Smooth muscle cell (in vitro differentiated cells): Measurements from ENCODE around the gene EHBP1L1. TPM values are rescaled to one million over a fixed set of nuclear protein-coding genes. Genes with fewer than 3 reads are reported as not detected.

Experiments
- DNase-seq: peaks from one replicate; lab custom pipeline; 2025; ENCODE audit not compliant: unreplicated experiment; lab: John Stamatoyannopoulos, UW
- H2AFZ ChIP-seq: fragments of 200-600 bp; sonication (generic); 2 replicates; pipeline ENCODE4 v1.6.0; 2016; ENCODE audit warnings: antibody characterized with exemption, low read depth, mild to moderate bottlenecking
- H3F3A ChIP-seq: fragments of 200-600 bp; sonication (generic); 2 replicates; pipeline ENCODE4 v1.6.0; 2017; ENCODE audit warnings: antibody characterized with exemption, low read depth
- H3K27ac ChIP-seq: fragments of 200-600 bp; sonication (generic); 2 replicates; pipeline ENCODE4 v1.5.1; 2016; ENCODE audit warnings: low read depth, mild to moderate bottlenecking
- H3K27me3 ChIP-seq: fragments of 200-600 bp; sonication (generic); 2 replicates; pipeline ENCODE4 v1.6.1; 2016; ENCODE audit warnings: low read depth, mild to moderate bottlenecking
- H3K36me3 ChIP-seq: fragments of 200-600 bp; sonication (generic); 2 replicates; pipeline ENCODE4 v1.5.1; 2016; ENCODE audit warnings: low read depth
- H3K4me1 ChIP-seq: fragments of 200-600 bp; sonication (generic); 2 replicates; pipeline ENCODE4 v1.5.1; 2016; ENCODE audit warnings: low read depth
- H3K4me2 ChIP-seq: fragments of 200-600 bp; sonication (generic); 2 replicates; pipeline ENCODE4 v1.6.0; 2016; ENCODE audit warnings: mild to moderate bottlenecking
- H3K4me3 ChIP-seq: fragments of 200-600 bp; sonication (generic); 2 replicates; pipeline ENCODE4 v1.5.1; 2016; ENCODE audit warnings: mild to moderate bottlenecking
- H3K79me2 ChIP-seq: fragments of 200-600 bp; sonication (generic); 2 replicates; pipeline ENCODE4 v1.6.0; 2016; ENCODE audit warnings: low read depth, mild to moderate bottlenecking
- H3K9ac ChIP-seq: fragments of 200-600 bp; sonication (generic); 2 replicates; pipeline ENCODE4 v1.6.0; 2016; ENCODE audit warnings: low read depth
- H3K9me3 ChIP-seq: fragments of 200-600 bp; sonication (generic); replicated peaks from 2 replicates; pipeline ENCODE4 v1.5.1; 2016; ENCODE audit warnings: low read depth
- H4K20me1 ChIP-seq: fragments of 200-600 bp; sonication (generic); 2 replicates; pipeline ENCODE4 v1.6.0; 2016; ENCODE audit warnings: low read depth
- WGBS: methylation state at CpG from one replicate; pipeline ENCODE4 v1.1.7; 2016; ENCODE audit warnings: low lambda C conversion rate; 5-methylcytosine and 5-hydroxymethylcytosine counted together
- polyA plus RNA-seq: library from polyadenylated mRNA; unstranded; fragments of >200 nt; fragmentation: Nextera tagmentation; extraction: Ambion mirVana; gene quantifications from 2 replicates; pipeline ENCODE4 v1.2.1, GENCODE V29; 2016
- total RNA-seq: library from RNA; depleted of rRNA; stranded (reverse); fragments of >200 nt; gene quantifications from 2 replicates; pipeline ENCODE4 v1.2.3, GENCODE V29; 2014
- TF ChIP-seq, protein P1 (sequence below): fragments of 200-600 bp; sonication (generic); IDR thresholded peaks from 2 replicates; pipeline ENCODE4 v1.5.1; 2017; ENCODE audit warnings: borderline replicate concordance, mild to moderate bottlenecking, antibody characterized with exemption; ENCODE audit not compliant: insufficient read depth, poor library complexity, severe bottlenecking

Gene EHBP1L1
- total and polyA plus RNA-seq, 2 experiments from 2014 or later: 5.1 to 29.5 TPM

DNA sequence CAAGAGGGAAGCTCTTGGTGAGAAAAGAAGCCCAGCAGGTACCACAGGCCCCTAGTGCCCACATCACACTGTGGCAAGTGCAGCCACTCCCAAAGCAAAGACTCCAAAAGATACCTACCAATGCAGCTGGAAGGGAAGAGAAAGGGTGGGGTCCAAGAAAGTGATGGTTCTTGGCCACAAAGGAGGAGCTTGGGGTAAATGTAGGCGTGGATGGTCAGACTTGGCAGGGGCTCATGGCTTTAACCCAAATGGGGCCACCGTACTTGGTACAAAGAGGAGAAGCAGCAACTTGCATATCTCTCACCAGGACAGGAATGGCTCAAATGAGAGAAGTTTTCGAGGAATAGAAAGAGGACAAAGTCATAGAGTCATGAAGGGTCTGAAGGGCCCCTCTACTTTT lies 33.4 kb downstream of the EHBP1L1 start:
- Histone ChIP-seq H3K9ac (no peak overlapping the region), H3K36me3 (peaks cover 3% of the 10 kb centered on the region), H3F3A (peaks cover 5% of the 10 kb centered on the region), H3K9me3 (no peaks in the 10 kb centered on the region), H3K79me2 (peaks cover 31% of the 10 kb centered on the region), H3K4me1 (peaks cover 29% of the 10 kb centered on the region), H3K27ac (no peak overlapping the region), H4K20me1 (peaks cover 67% of the 10 kb centered on the region), H3K27me3 (no peaks in the 10 kb centered on the region), H2AFZ (no peak overlapping the region), H3K4me2 (no peak overlapping the region), H3K4me3 (no peak overlapping the region)
- WGBS: 97% methylated on average over 3 of the region's 3 CpGs
- TF ChIP-seq, protein P1, sequence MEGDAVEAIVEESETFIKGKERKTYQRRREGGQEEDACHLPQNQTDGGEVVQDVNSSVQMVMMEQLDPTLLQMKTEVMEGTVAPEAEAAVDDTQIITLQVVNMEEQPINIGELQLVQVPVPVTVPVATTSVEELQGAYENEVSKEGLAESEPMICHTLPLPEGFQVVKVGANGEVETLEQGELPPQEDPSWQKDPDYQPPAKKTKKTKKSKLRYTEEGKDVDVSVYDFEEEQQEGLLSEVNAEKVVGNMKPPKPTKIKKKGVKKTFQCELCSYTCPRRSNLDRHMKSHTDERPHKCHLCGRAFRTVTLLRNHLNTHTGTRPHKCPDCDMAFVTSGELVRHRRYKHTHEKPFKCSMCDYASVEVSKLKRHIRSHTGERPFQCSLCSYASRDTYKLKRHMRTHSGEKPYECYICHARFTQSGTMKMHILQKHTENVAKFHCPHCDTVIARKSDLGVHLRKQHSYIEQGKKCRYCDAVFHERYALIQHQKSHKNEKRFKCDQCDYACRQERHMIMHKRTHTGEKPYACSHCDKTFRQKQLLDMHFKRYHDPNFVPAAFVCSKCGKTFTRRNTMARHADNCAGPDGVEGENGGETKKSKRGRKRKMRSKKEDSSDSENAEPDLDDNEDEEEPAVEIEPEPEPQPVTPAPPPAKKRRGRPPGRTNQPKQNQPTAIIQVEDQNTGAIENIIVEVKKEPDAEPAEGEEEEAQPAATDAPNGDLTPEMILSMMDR: no peak
- no peak for DNase-seq

DNA sequence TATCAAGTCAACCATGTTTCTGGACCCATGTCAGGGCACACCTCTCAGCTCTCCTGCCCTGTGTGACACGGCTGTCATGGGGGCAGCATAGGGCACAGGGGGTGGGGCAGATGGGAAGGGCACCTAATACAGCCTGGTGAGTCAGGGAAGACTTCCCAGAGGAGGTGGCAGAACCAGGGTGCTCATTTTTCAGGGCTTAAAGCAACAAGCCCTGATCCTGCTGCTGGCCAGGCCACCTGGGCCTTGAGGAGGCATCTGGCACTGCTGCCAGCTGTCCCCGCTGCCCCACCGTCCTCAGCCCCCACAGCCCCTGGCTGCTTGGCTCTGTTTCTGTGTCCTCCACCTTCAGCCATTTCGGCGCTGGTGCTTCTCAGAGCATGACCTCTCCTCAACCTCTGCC lies 33.8 kb downstream of the EHBP1L1 start:
- Histone ChIP-seq H3K79me2 (peaks cover 31% of the 10 kb centered on the region), H3K27me3 (no peaks in the 10 kb centered on the region), H3K4me3 (no peak overlapping the region), H4K20me1 (peaks cover 67% of the 10 kb centered on the region), H3K4me1 (peaks cover 29% of the 10 kb centered on the region), H3K27ac (no peak overlapping the region), H2AFZ (no peak overlapping the region), H3K9me3 (no peaks in the 10 kb centered on the region), H3K9ac (no peak overlapping the region), H3K4me2 (no peak overlapping the region), H3K36me3 (peaks cover 3% of the 10 kb centered on the region), H3F3A (peaks cover 5% of the 10 kb centered on the region)
- DNase-seq: no peak
- WGBS: 92% methylated on average over 5 of the region's 5 CpGs
- TF ChIP-seq, protein P1: no peak

DNA sequence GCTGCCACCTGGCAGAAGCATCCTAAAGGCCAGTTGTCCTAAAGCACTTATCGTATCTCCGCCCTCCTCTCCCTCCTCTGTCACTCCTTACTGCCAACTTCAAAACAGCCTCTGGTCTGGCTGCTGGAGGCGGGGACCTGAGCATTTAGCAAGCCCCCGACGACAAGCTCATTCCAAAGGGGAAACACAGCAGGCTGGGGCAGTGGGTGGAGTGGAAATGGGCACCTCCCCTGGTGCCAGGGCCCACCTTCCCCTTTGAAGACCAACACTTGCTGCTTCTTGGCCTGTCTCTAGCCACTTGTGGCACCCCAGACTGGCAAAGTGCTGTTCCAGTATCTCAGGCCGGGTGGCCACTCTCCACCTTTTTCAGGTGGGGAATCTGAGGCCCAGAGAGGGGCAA lies 34.6 kb downstream of the EHBP1L1 start:
- Histone ChIP-seq H3K79me2 (peaks cover 31% of the 10 kb centered on the region), H3K4me1 (peaks cover 29% of the 10 kb centered on the region), H3K9me3 (no peaks in the 10 kb centered on the region), H4K20me1 (peaks cover 67% of the 10 kb centered on the region), H2AFZ (no peak overlapping the region), H3K27ac (no peak overlapping the region), H3F3A (peaks cover 5% of the 10 kb centered on the region), H3K9ac (no peak overlapping the region), H3K4me2 (no peak overlapping the region), H3K36me3 (peaks cover 3% of the 10 kb centered on the region), H3K4me3 (no peak overlapping the region), H3K27me3 (no peaks in the 10 kb centered on the region)
- no peak for DNase-seq
- TF ChIP-seq, protein P1: no peak
- 84% methylated on average over 6 of the region's 6 CpGs for WGBS

DNA sequence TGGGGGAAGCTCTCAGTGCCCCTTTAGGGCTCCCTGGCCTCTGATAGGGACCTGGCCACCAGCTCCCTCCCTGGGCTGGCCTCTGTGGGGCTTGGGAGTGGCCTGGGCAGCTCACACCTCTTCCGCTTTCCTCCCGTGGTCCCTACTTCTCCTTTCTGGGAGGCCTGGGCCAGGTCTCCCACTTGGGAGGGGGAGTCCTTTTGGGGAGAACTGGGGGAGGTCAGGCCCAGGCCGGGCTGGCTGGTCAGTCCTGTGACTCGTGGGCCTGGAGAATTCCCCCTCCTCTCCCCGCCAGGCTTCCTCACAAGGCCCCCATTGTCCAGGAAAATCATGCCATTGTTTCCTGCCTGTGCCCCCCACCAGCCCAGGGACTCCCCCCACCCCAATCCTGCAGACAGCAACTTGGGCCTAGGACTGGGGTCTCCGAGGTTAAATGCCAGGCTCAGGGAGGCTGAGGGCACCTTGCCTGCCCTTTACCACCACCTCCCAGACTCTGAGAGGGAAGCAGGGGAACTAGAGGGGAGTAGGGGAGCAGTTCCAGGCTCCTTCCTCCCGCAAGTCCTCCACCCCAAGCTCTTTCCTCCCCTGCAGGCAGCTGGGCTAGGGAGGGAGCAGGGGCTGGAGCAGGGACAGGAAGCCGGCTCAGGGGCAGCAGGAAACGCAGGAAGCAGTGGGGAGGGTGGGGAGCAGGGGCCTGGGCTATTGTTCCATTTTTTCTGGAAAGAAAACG lies 35.3 kb downstream of the EHBP1L1 start:
- H3K4me3 ChIP-seq: peak overlapping the region; percentile 65
- H3K9me3 ChIP-seq: no peaks in the 10 kb centered on the region
- H3K27me3 ChIP-seq: no peaks in the 10 kb centered on the region
- H3K4me2 ChIP-seq: peak overlapping the region; percentile 90
- no peak overlapping the region for H2AFZ ChIP-seq
- WGBS: 80% methylated on average over 10 of the region's 10 CpGs
- H3K36me3 ChIP-seq: no peaks in the 10 kb centered on the region
- H3F3A ChIP-seq: peaks cover 5% of the 10 kb centered on the region
- TF ChIP-seq, protein P1: no peak
- no peak overlapping the region for H3K27ac ChIP-seq
- H3K9ac ChIP-seq: no peak overlapping the region
- H4K20me1 ChIP-seq: peaks cover 65% of the 10 kb centered on the region
- peaks cover 29% of the 10 kb centered on the region for H3K4me1 ChIP-seq
- no peak for DNase-seq
- H3K79me2 ChIP-seq: peaks cover 35% of the 10 kb centered on the region
